Nephron progenitor cell (in vitro differentiated cells): ENCODE measurements around the gene TUBB4B.
A peak's percentile ranks its signal among the peaks of the same experiment; 100 is the strongest.

Experiments
- DNase-seq: peaks from one replicate; pipeline ENCODE4 v3.0.0; 2021
- H3K27ac Mint-ChIP-seq: 2 replicates; pipeline ENCODE4 v1.8.0; 2021; ENCODE audit warnings: mild to moderate bottlenecking, moderate library complexity, mixed read lengths
- H3K27me3 Mint-ChIP-seq: 2 replicates; pipeline ENCODE4 v1.8.0; 2021; ENCODE audit warnings: mild to moderate bottlenecking, low read depth, mixed read lengths; ENCODE audit not compliant: poor library complexity
- H3K36me3 Mint-ChIP-seq: 2 replicates; pipeline ENCODE4 v1.8.0; 2021; ENCODE audit warnings: low read depth, mixed read lengths
- H3K4me1 Mint-ChIP-seq: 2 replicates; pipeline ENCODE4 v1.8.0; 2021; ENCODE audit warnings: mixed read lengths
- H3K4me3 Mint-ChIP-seq: 2 replicates; pipeline ENCODE4 v1.8.0; 2021; ENCODE audit warnings: mild to moderate bottlenecking, moderate library complexity, mixed read lengths
- H3K9me3 Mint-ChIP-seq: 2 replicates; pipeline ENCODE4 v1.8.0; 2021; ENCODE audit warnings: mild to moderate bottlenecking, moderate library complexity, mixed read lengths
- CTCF ChIP-seq: fragments of 200-600 bp; sonication (generic); IDR thresholded peaks from 2 replicates; pipeline ENCODE4 v1.5.0; 2021; ENCODE audit warnings: antibody characterized with exemption

Gene TUBB4B

GRCh38 chr9:137276473-137277328 is 35.6 kb downstream of the TUBB4B start:
- Mint-ChIP-seq H3K4me1 (peaks cover 34% of the 10 kb centered on the region), H3K4me3 (no peak overlapping the region), H3K27me3 (peaks cover 5% of the 10 kb centered on the region), H3K36me3 (peaks cover 6% of the 10 kb centered on the region), H3K27ac (peak overlapping the region; percentile 75), H3K9me3 (no peaks in the 10 kb centered on the region)
- no peak for DNase-seq
- no peak for TF ChIP-seq CTCF

GRCh38 chr9:137277329-137278041 is 36.4 kb downstream of the TUBB4B start, which contains the start of gene TOR4A:
TOR4A (plus strand) TSS chr9:137277726; CDS start chr9:137278690, 964 bp downstream.
- Mint-ChIP-seq H3K36me3 (peaks cover 7% of the 10 kb centered on the region), H3K27ac (peak within 1 kb of the TSS; percentile 75), H3K4me3 (no peak within 1 kb of the TSS), H3K9me3 (no peaks in the 10 kb centered on the region), H3K27me3 (peaks cover 13% of the 10 kb centered on the region), H3K4me1 (peaks cover 36% of the 10 kb centered on the region)
- TF ChIP-seq CTCF = no peak
- peak; percentile 64 for DNase-seq

- Mint-ChIP-seq H3K27ac (no peak overlapping the region), H3K9me3 (no peaks in the 10 kb centered on the region), H3K4me3 (no peak overlapping the region), H3K36me3 (peaks cover 10% of the 10 kb centered on the region), H3K4me1 (peaks cover 38% of the 10 kb centered on the region), H3K27me3 (peaks cover 20% of the 10 kb centered on the region)
- DNase-seq = no peak
- no peak for TF ChIP-seq CTCF
Observed at GRCh38 chr9:137278061-137278701, 37.1 kb downstream of the TUBB4B start.

GRCh38 chr9:137278721-137279711 is 37.9 kb downstream of the TUBB4B start:
- Mint-ChIP-seq H3K9me3 (no peaks in the 10 kb centered on the region), H3K36me3 (peaks cover 4% of the 10 kb centered on the region), H3K27ac (no peak overlapping the region), H3K27me3 (peaks cover 25% of the 10 kb centered on the region), H3K4me3 (no peak overlapping the region), H3K4me1 (peaks cover 38% of the 10 kb centered on the region)
- no peak for DNase-seq
- no peak for TF ChIP-seq CTCF

GRCh38 chr9:137279741-137280473 is 38.8 kb downstream of the TUBB4B start:
- peaks cover 4% of the 10 kb centered on the region for H3K36me3 Mint-ChIP-seq
- peaks cover 31% of the 10 kb centered on the region for H3K4me1 Mint-ChIP-seq
- peaks cover 25% of the 10 kb centered on the region for H3K27me3 Mint-ChIP-seq
- no peak overlapping the region for H3K4me3 Mint-ChIP-seq
- no peak for TF ChIP-seq CTCF
- no peak for DNase-seq
- H3K9me3 Mint-ChIP-seq = no peaks in the 10 kb centered on the region
- H3K27ac Mint-ChIP-seq = no peak overlapping the region
